Measurements from ENCODE around the gene USP46.

USP46 gene

DNA sequence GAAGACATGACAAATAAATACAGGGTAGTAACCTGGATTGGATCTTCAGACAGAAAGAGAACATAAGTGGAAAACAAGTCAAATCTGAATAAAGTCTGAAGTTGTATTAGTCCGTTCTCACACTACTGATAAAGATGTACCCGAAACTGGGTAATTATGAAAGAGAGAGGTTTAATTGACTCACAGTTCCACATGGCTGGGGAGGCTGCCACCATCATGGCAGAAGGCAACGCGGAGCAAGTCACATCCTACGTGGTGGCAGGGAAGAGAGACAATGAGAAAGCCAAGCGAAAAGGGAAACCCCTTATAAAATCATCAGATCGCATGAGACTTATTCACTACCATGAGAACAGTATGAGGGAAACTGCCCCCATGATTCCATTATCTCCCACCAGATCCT lies 82.8 kb downstream of the USP46 start:
- no peak for DNase-seq
- intact Hi-C loops (cut with DNase I; ENCODE audit: low total_unique reads), result no loop called here
- TF ChIP-seq, protein P1, sequence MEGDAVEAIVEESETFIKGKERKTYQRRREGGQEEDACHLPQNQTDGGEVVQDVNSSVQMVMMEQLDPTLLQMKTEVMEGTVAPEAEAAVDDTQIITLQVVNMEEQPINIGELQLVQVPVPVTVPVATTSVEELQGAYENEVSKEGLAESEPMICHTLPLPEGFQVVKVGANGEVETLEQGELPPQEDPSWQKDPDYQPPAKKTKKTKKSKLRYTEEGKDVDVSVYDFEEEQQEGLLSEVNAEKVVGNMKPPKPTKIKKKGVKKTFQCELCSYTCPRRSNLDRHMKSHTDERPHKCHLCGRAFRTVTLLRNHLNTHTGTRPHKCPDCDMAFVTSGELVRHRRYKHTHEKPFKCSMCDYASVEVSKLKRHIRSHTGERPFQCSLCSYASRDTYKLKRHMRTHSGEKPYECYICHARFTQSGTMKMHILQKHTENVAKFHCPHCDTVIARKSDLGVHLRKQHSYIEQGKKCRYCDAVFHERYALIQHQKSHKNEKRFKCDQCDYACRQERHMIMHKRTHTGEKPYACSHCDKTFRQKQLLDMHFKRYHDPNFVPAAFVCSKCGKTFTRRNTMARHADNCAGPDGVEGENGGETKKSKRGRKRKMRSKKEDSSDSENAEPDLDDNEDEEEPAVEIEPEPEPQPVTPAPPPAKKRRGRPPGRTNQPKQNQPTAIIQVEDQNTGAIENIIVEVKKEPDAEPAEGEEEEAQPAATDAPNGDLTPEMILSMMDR (IDR thresholded peaks at IDR 0.05), result no peak

DNA sequence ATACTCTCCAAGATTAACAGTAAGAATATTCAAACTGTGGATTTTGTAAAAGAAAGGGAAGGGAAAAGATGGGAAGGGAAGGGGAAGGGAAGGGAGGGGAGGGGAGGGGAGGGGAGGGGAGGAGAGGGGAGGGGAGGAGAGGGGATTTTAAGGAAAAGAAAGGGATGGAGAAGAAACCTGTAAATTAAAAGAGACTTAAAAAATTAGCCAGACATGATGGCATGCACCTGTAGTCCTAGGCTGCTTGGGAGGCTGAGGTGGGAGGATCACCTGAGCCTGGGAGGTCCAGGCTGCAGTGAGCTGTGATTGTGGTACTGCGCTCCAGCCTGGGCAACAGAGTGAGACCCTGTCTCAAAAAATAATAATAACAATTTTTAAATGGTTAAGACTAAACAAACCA lies 83.7 kb downstream of the USP46 start:
- Histone ChIP-seq H3K27me3 (no peaks in the 10 kb centered on the region), H3K36me3 (no peaks in the 10 kb centered on the region), H3K9me3 (no peaks in the 10 kb centered on the region), H3K27ac (no peak overlapping the region), H3K4me3 (no peak overlapping the region), H3K4me1 (no peaks in the 10 kb centered on the region)
- TF ChIP-seq, protein P1 (IDR thresholded peaks at IDR 0.05), result no peak
- intact Hi-C loops (cut with DNase I; ENCODE audit: low total_unique reads), result no loop called here
- no peak for DNase-seq

More for the DNA sequence above, 82.8 kb downstream of the USP46 start:
- H3K27me3 ChIP-seq, result no peaks in the 10 kb centered on the region
- no peaks in the 10 kb centered on the region for H3K9me3 ChIP-seq
- H3K36me3 ChIP-seq, result no peaks in the 10 kb centered on the region
- no peak overlapping the region for H3K27ac ChIP-seq
- H3K4me3 ChIP-seq, result no peak overlapping the region
- no peaks in the 10 kb centered on the region for H3K4me1 ChIP-seq

DNA sequence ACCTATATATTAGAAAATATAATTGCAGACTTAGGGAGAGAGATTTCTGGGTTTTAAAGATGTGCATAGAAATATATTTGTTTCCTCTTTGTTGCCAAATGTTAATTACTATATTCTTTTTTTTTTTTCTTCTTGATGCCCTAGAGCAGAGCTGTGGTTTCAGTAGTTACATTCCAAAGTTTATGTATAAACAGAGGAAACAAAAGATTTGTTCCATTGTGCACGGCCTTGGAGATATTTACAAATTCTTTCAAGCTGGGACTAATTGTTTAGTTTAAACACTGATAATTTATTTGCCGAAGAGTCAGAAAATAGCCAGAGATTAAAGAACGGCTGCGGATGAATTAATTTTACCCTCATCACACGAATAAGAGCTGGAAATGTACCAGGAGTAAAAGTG lies 85.1 kb downstream of the USP46 start:
- intact Hi-C loops (cut with DNase I; ENCODE audit: low total_unique reads), result no loop called here
- Histone ChIP-seq H3K4me1 (no peaks in the 10 kb centered on the region), H3K4me3 (no peak overlapping the region), H3K27me3 (no peaks in the 10 kb centered on the region), H3K36me3 (no peaks in the 10 kb centered on the region), H3K27ac (no peak overlapping the region), H3K9me3 (no peaks in the 10 kb centered on the region)
- DNase-seq, result no peak
- TF ChIP-seq, protein P1 (IDR thresholded peaks at IDR 0.05), result no peak

DNA sequence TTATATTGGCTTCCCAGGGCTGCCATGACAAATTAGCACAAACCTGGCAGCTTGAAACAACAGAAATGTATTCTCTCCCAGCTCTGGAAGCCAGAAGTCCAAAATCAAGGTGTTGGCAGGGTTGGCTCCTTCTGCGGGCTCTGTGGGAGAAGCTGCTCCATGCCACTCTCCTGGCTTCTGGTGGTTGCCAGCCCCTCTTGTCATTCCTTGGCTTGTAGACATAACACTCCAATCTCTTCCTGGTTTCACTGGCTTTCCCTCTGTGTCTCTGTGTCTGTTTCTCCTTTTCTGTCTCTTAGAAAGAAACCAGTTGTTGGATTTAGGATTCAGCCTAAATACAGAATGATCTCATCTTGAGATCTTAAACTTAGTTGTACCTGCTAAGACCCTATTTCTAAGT lies 85.5 kb downstream of the USP46 start:
- no peak for DNase-seq
- Histone ChIP-seq H3K4me3 (no peak overlapping the region), H3K4me1 (no peaks in the 10 kb centered on the region), H3K27me3 (no peaks in the 10 kb centered on the region), H3K27ac (no peak overlapping the region), H3K36me3 (no peaks in the 10 kb centered on the region), H3K9me3 (no peaks in the 10 kb centered on the region)
- intact Hi-C loops (cut with DNase I; ENCODE audit: low total_unique reads), result no loop called here
- TF ChIP-seq, protein P1 (IDR thresholded peaks at IDR 0.05), result no peak

DNA sequence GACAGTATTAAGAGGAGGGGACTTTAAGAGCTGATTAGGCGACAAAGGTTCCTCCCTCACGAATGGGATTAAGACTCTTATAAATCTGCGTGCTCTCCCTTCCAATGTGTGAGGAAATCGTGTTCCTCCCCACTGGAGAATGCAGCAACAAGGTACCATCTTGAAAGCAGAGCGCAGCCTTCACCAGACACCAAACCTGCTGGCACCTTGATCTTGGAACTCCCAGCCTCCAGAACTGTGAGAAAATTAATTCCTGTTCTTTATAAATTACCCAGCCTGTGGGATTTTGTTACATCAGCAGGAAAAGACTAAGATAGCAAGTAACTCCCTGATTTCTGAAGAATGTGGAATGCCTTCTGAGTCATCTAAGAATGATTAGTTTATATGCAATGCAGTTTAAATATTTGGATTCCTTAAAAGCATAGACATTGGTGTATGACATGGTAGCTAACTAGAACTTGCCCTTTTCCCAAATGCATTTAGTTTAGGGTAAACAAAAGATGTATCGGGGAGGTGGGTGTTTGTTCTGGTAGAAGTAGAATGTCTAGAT lies 86.1 kb downstream of the USP46 start:
- DNase-seq, result no peak
- intact Hi-C loops (cut with DNase I; ENCODE audit: low total_unique reads), result no loop called here
- TF ChIP-seq, protein P1 (IDR thresholded peaks at IDR 0.05), result no peak

DNA sequence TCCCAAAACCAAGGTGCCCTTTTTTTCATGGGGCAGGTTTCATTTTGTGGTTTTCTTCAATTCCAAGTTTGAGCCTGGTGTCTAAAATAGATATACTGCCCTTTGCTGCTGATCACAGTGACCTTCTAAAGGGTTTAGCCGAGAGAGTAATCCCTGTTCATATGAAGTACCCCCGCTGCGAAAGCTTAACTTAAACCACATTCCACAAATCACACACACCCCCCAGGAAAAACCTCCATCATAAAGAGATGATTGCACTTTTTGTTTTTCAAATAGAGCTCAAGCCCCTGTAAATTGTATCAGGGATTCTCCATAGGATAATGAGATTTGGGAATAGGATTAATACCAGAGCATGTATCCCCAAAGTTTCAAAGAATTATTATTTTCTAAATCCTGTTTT lies 90.8 kb downstream of the USP46 start:
- intact Hi-C loops (cut with DNase I; ENCODE audit: low total_unique reads), result no loop called here
- no peak for DNase-seq
- H3K4me3 ChIP-seq, result no peak overlapping the region
- no peaks in the 10 kb centered on the region for H3K9me3 ChIP-seq
- no peaks in the 10 kb centered on the region for H3K27me3 ChIP-seq
- no peak overlapping the region for H3K27ac ChIP-seq
- TF ChIP-seq, protein P1 (IDR thresholded peaks at IDR 0.05), result no peak
- no peaks in the 10 kb centered on the region for H3K36me3 ChIP-seq
- H3K4me1 ChIP-seq, result no peaks in the 10 kb centered on the region

More for the DNA sequence above, 86.1 kb downstream of the USP46 start:
- Histone ChIP-seq H3K27me3 (no peaks in the 10 kb centered on the region), H3K27ac (no peak overlapping the region), H3K4me1 (no peaks in the 10 kb centered on the region), H3K4me3 (no peak overlapping the region), H3K36me3 (no peaks in the 10 kb centered on the region), H3K9me3 (no peaks in the 10 kb centered on the region)
